Embryonic facial prominence (tissue), 1 donor: Measurements from ENCODE around the gene RRBP1.

Source experiments
- DNase-seq: peaks from one replicate; pipeline ENCODE4 v3.0.0-alpha.2; 2016; ENCODE audit errors: extremely low spot score

RRBP1 gene

DNA sequence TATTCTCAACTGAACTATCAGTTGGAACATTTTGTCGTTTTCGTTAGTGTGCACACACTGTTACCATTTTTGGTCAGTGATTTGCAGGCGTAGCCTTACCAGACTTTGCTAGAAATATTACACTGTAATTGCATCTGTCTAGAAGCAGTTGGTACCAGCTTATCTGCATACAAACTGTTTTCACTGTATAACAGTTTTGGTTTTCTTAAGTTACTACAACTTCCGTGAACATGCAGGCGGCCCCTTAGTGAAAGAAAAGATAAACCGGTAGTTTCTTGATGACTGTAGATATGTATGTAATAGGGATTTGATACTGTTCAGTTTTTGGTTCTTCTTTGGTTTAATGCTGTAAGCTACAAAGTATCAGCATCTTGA is 110.9 kb downstream of the RRBP1 start:
- DNase-seq, result no peak

DNA sequence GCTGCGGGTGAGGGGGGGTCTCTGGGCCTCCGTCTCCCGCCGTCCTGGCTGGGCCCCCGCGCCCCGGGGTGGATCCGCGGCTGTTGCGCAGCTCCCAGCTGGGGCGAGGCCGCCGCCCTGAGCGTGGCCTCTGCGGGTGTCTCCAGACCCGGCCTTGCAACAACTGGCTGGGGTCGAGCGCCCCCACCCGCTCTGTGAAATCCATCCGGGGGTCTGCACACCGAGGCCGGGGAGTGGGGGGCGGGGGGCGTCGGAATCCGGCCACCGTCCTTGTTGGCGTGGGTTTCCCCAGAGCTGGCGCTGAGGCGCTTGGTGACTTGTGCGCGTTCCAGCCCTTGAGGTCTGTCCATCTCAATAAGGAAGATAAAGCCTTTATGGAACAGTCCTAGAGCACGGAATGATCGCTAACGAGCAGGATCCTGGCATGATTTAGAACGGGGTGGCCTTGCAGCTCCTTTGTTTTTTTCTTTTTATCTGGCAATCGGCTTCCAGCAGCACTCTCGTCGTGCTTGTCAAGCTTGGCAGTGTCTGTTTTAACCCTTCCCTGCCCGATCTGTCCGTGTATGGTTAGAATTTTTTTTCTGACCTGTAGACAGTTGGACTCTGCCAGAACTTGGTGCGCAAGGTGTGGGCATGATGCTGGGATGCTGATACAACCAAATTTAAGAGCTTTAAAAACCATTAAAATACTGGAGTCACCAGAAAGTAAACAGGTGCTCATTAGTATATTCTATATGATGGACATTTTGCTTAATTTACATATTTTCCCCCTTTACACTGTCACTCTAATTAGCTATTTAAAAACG is 111.5 kb downstream of the RRBP1 start:
- DNase-seq, result peak; percentile 42

GRCh38 chr20:17569616-17570346 is 112.3 kb downstream of the RRBP1 start, which contains the start of gene DSTN:
Gene DSTN (plus strand): TSS chr20:17570075. CDS start chr20:17570209, 134 bp downstream.
- DNase-seq, result peak; percentile 88

- peak; percentile 70 for DNase-seq
These were observed 113.0 kb downstream of the RRBP1 start for GRCh38 chr20:17568972-17569521.

DNA sequence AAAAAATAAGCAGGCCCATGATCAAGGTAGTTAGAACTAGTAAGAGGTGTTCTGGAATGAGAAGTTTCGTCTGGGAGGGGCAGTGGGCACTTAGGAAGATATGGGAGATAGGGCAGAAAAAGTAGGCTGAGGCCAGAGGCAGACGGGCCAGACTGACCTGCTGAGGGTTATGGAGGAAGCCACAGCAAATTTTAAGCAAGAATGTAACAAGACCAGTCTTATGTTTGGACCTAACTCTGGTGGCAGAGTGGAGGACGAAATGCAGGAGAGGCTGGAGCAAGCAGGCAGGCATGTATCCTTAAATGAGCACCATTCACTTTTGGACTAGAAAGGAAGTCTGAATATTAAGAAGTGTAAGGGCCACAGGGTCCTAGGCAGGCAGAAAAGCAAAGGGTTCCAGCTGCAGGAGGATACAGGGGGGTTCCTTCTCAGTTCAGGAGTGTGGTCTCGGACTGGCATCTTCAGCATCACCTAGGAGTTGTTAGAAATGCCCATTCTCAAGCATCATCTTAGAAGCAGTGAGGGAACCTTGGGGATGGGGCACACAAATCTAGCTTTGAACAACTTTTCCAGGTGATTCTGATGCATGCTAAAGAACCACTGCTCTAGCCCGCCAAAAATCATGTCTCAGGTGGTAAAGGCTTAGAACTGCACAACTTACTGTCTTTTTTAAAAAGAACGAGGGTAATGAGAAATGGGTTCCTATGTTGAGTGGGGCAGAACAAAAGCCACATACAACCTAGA is 113.8 kb downstream of the RRBP1 start:
- no peak for DNase-seq

GRCh38 chr20:17566345-17566744 is 115.7 kb downstream of the RRBP1 start:
- no peak for DNase-seq

DNA sequence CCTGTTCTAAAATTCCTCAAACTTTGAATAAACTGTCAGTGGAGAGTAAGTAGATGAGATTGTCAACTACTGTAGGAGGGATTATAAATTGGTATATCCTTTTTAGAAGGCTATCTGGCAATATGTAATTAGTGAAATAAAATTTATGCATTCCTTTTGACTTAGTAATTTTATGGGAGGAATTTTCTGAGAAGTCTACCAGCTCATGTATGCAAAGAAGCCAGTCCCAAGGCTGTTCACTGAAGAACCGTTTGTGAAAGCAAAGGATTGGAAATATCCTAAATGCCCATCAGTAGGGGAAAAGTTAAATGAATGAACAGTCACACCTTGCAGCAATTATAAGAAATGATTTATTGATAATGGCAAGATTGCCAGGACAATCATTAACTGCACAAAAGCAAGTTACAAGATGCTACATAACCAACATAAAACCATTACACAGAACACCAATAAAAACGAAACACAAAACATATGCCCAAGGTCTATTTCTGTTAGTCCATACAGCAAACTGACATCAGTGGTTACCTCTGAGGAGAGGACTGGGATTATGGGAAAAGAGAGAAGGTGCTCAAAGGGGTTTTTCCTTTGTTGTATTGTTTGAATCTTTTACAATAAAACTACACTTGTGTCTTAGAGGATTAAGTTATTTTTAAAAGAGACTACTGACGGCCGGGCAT is 116.7 kb downstream of the RRBP1 start:
- DNase-seq, result no peak
